RCC 7860 (cell line): ENCODE results near the gene LTBP1.
"Not testable (repeated sequence)": the region's sequence is repeated elsewhere in the genome, so short reads cannot be mapped to it uniquely, and the experiment has no call there.

Experiments used
- DNase-seq: peaks from one replicate; pipeline ENCODE4 v3.0.0-alpha.2; 2015; ENCODE audit warnings: low spot score
- FAIRE-seq: peaks from 2 replicates; lab custom pipeline; 2012; peaks lifted over from hg19 to GRCh38; lab: Jason Lieb, UNC

Gene LTBP1

GRCh38 chr2:33214857-33215256 is 268.1 kb downstream of the LTBP1 start:
- no peak for FAIRE-seq
- DNase-seq = no peak

DNA sequence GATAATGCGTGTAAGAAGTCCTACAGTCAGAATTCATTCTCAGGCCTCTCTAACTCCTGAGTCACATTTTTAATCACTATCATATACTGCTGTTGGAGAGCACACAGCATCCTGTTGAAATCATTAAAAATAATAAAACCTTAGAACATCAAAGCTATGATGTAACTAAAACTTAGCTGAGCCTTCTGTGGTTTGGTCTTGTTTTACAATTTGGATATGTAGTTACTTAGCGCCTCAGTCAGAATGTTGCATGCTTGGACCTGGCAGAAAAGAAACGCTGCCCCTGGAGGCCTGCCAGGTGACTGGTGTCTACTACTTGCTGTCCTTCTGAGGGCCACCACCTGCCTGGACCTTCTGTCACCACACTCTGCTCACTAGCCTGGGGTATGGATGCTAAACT is 268.5 kb downstream of the LTBP1 start:
- FAIRE-seq (no peak), DNase-seq (peak; percentile 45)

DNA sequence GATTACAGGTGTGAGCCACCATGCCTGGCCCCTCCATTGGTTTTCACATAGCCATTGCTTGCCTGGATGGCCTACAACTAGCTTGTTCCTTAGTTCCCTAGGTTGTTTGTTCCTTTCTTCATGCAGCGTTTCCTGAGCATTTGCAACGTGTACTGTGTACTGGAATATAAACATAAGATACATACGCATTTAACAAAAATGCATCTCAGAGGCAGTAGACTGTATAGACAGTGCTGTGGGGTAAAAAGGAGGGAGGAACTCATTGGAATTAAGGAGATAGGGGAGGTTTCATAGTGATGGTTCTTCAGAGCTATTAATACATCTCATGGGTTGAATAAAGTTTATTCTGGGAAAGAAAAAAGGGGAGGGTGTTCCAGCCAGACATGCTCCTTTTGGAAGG is 269.2 kb downstream of the LTBP1 start:
- no peak for DNase-seq
- no peak for FAIRE-seq

- DNase-seq = no peak
- no peak for FAIRE-seq
Measured at GRCh38 chr2:33216508-33217182, 269.9 kb downstream of the LTBP1 start.

DNA sequence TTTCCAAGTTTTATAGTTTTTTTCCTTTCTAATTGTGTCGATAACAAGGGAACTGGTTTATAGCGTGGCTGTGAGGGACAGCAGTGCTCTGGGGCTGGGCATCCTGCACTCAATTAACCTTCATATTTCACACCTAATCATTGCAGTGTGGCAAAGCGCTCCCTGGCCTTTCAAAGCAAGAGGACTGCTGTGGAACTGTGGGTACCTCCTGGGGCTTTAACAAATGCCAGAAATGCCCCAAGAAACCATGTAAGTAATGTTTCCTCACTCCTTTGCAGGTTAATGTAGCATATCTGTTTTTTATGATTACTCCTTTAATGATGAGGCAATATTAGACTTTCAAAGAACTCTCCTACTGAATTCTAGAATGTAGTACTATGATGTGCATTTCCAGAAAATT is 270.7 kb downstream of the LTBP1 start:
- no peak for FAIRE-seq
- no peak for DNase-seq

- DNase-seq (no peak), FAIRE-seq (no peak)
Measured at GRCh38 chr2:33219114-33219513, 272.4 kb downstream of the LTBP1 start.

DNA sequence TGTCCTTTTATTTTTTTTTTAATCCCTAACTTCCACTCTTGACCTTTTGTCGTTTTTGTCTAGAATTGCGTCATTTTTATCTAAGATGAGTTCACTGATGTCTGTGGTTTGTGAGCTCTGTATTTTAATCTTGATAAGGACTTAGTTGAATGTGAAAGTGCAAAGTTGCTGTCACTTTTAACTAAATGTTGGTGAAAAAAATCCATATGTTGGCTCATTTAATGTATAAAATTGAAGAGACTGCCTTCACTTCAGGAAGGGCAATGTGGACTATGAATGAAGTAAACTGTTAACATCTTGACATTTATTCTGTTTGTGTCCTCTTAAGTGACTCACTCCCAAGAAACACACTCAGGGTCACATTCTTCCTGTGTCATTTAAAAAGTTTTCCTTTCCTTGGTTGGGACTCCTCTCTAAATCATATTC is 273.1 kb downstream of the LTBP1 start:
- DNase-seq (peak; percentile 73), FAIRE-seq (peak; percentile 78)

DNA sequence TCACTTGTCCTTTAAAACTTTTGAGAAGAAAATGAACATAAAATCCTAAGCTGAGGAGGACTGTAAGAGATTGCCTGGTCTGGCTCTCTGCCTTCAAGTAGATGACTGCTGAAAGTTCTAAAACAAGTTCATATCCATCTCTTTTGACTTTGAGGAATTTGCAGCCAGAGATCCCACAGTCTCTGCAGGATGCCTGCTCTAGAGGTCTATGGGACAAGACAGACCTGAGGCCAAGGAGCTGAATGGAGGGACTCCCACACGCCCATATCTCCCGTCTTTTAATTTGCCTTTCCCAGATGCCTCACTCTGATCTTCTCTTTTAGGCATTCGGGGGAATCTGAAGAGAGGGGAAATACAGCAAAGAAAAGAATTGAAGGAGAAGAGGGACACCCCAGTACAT is 273.8 kb downstream of the LTBP1 start:
- no peak for FAIRE-seq
- DNase-seq = no peak

- FAIRE-seq (no peak), DNase-seq (no peak)
Measured at GRCh38 chr2:33221046-33221784, 274.5 kb downstream of the LTBP1 start.

GRCh38 chr2:33222309-33222708 is 275.6 kb downstream of the LTBP1 start:
- no peak for DNase-seq
- no peak for FAIRE-seq

DNA sequence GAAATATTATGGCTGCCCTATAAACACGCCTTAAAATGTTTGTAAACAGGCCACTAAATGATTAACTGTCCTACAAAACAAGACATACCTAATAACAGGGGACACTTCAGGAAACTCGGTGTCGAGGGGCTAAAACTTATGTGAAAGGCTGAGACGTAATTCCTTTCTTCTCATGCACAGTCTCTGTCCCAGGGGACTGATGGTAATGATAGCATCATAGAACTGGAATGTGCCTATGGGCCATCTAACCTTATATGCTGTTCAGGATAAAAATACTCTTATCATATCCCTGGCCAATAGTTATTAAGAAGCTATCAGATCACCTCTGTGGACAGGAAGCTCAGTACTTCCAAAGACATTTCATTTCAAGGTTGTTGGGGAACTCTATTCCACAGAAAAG is 277.1 kb downstream of the LTBP1 start:
- no peak for FAIRE-seq
- DNase-seq = no peak

GRCh38 chr2:33225350-33225749 is 278.6 kb downstream of the LTBP1 start:
- DNase-seq = no peak
- no peak for FAIRE-seq

- DNase-seq (no peak), FAIRE-seq (no peak)
Measured at GRCh38 chr2:33226546-33226945, 279.8 kb downstream of the LTBP1 start.

- FAIRE-seq = no peak
- no peak for DNase-seq
Measured at GRCh38 chr2:33229646-33230045, 282.9 kb downstream of the LTBP1 start.

DNA sequence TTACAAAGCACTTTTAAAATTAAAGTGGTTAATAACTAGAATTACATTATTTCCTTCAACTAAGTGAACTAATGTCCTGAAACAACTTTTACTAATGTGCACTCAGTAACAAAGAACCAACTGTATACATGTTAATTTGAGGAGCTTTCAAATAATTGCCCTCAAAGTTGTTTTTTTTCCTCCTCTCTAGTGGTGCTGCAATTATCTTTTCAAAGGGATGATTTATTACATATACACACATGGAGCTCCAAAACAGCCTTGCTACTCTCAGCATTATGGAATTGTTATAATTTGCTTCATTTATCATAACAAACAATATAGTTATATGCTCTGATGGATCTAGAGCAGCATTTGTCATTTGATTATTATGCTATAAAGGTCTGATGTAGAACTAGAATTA is 283.4 kb downstream of the LTBP1 start:
- DNase-seq = no peak
- no peak for FAIRE-seq

- no peak for DNase-seq
- FAIRE-seq = no peak
Measured at GRCh38 chr2:33230842-33231241, 284.1 kb downstream of the LTBP1 start.

DNA sequence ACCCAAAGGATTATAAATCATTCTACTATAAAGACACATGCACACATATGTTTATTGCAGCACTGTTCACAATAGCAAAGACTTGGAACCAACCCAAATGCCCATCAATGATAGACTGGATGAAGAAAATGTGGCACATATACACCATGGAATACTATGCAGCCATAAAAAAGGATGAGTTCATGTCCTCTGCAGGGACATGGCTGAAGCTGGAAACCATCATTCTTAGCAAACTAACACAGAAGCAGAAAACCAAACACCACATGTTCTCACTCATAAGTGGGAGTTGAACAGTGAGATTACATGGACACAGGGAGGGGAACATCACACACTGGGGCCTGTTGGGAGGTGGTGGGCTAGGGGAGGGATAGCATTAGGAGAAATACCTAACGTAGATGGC is 288.8 kb downstream of the LTBP1 start:
- DNase-seq, FAIRE-seq: not testable (repeated sequence)

- peak; percentile 37 for FAIRE-seq
- DNase-seq = peak; percentile 29
Measured at GRCh38 chr2:33236482-33237385, 290.0 kb downstream of the LTBP1 start.

- peak; percentile 49 for DNase-seq
- no peak for FAIRE-seq
Measured at GRCh38 chr2:33238111-33238510, 291.4 kb downstream of the LTBP1 start.

DNA sequence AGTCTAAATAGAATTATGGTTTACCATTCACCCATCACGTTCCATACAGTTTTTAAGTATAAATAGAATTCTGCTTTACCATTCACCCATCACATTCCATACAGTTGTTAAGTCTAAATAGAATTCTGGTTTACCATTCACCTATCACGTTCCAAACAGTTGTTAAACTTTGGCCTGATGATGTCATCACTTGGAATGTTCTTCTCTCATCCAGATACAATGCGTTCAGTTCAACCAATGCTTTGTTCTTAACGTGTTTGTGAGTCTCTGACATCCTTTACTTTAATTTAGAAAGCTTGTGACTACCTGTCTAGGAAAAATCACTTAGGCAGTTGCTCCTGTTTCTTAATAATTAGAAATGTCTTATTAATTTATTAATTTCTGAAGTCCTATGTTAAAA is 293.4 kb downstream of the LTBP1 start:
- no peak for FAIRE-seq

GRCh38 chr2:33241072-33241471 is 294.3 kb downstream of the LTBP1 start:
- no peak for FAIRE-seq

More for the DNA sequence above, 293.4 kb downstream of the LTBP1 start:
- peak; percentile 49 for DNase-seq

More at GRCh38 chr2:33241072-33241471, 294.3 kb downstream of the LTBP1 start:
- no peak for DNase-seq
